ENCODE data around the gene CHST14.

CHST14 gene, protein sequence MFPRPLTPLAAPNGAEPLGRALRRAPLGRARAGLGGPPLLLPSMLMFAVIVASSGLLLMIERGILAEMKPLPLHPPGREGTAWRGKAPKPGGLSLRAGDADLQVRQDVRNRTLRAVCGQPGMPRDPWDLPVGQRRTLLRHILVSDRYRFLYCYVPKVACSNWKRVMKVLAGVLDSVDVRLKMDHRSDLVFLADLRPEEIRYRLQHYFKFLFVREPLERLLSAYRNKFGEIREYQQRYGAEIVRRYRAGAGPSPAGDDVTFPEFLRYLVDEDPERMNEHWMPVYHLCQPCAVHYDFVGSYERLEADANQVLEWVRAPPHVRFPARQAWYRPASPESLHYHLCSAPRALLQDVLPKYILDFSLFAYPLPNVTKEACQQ

DNA sequence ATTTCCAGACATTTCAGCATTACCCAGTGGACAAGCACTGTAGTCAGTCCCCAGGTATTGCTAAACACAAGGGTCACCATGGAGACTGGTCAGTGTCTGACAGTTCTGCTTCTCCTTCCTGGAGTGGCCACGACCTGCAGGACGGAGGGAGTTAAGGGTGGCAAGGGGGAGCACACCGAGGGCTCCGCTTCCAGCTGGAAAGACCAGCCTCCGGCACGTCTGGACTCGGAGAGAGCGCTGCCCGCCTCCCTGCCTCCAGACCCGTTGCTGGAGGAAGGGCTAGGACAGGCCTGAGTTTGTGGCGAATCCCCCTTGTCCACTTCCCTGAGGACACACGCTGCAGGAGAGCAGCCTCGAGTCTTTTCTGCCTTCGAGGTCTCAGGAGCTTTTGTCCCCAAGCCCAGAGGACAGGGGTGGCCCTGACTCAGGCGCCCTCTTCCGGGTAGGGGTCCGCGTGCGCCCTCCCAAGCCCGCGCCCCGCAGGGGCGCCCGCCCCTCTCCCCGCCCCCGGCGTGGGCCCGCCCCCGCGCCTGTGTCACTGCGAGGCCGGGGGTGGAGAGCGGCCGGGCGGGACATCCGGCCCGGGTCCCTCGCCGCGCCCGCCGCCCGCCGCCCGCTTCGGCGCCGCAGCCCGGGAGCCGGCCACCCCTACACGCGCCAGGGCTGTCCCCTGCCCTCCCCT lies at the start of gene CHST14:
Gene CHST14 (plus strand): TSS at position 562 of the 682 bp plus-strand sequence. CDS start 230 bp downstream, outside the sequence.
- DNase-seq (ENCODE audit: low read depth) = peak; percentile 49

DNA sequence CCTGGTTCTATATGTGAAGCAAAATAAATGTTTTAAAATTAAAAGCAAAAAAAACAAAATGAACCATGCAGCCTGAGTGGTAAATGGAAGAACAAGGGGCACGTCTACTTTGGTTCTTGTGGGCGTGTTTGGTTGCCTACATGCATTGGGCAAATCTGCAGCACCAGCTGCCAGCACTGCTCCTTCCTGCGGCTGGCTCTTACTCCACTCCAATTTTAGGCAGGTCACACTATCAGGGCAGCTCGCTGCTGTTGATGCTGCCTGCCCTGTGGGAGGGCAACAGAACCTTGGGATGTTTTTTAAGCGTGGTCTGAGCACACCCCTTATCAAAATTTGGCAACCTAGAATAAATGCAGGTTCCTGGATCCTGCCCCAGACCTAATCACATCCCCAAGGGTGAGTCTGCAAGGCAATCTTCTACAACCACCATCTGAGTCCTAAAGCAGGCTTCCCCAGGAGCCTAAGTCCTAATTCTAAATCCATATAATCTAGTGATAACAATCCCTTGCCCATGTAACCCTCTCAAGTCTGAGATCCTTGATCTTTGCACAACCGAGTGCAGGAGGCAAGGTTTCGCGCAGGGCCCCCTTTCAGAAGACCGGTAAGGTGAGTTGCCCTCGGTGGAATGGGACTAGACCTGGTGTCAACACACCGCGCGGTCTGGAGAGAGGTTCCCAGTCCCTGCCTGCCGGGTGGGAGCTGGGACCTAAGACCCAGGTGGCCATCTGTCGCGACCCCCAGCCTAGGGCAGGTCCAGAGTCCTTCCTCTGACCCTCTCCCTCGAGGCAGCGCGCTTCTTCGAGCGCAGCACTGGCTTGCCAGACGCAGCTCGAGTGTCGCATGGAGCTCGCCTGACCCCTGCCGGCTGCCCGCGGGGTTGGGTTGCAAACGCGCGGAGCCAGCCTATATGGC lies 49.3 kb upstream of the CHST14 start:
- DNase-seq (ENCODE audit: low read depth) = peak; percentile 79

DNA sequence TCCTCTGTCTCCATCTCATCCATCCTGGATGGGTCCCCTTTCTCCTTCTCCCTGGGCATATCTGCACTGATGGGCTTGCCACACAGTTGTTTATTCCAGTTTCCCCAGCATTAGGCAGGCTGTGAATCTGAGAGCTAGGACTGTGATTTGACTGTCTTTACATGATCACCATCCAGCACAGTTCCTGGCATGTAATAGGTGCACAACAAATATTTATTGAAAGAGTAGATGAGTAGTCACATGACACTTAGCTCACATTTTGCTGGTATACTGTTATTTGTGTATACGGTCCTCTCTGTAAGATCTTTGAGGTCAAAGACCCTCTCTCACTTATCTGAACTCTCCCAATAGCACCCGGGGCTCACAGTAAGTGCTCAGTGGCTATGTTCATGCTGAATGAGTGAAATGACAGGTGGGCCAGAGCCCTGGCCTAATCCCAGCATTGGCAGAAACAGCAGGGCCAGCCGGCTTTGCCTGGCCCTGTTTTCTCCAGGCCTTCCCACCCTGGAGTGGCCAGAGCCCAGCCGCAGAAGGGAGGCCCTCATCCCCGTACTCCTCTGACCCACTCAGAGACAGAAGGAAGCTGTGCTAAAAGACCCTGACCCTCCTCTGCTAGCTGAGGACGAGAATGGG lies 46.2 kb upstream of the CHST14 start:
- DNase-seq (ENCODE audit: low read depth) = no peak

DNA sequence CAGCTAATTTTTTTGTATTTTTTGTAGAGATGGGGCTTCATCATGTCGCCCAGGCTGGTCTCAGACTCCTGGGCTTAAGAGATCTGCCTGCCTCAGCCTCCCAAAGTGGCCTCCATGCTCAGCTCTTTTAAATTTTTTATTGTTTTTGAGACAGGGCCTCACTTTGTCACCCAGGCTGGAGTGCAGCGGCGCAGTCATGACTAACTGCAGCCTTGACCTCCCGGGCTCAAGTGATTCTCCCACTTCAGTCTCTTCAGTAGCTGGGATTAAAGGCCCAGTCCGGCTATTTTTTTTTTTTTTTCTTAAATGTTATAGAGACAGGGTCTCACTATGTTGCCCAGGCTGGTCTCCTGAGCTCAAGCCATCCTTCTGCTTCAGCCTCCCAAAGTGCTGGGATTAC lies 45.1 kb upstream of the CHST14 start:
- DNase-seq (ENCODE audit: low read depth) = no peak

DNA sequence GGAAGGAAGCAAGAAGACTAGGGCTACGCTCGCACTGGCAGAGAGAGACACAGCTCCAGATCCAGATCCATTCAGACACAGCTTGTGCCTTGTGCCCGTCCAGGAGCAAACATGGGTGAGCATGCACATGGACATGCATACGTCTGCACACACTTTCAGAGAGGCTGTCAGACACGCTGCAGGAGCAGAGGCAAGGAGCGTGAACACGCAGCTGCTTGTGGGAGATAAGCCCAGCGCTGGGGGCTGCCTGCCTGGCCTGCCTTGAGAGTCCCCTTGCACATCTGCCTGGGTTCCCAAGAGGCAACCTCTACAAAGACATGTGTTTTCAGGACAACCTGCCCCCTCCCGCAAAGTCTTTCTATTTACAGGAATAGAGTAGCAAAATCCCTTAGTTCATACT lies 43.6 kb upstream of the CHST14 start:
- DNase-seq (ENCODE audit: low read depth) = no peak

DNA sequence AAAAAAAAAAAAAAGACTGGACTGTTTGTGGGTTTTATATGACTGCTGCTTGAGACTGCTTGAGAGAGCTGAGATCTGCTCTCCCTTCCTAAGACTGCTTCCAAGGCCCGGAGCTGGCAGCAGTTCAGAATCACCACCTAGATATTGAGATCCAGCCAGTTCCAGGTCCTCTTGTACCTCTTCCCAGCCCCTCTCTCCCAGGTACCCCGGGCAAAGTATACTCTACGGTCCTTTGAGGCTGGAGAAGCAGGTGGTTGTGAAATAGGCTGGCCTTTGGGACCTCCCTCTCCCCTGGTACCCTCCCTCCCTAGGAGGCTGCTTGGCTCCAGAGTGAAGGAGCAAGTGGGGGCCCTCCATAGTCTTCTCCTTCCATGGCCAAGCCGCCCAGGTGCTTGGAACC lies 42.6 kb upstream of the CHST14 start:
- no peak for DNase-seq (ENCODE audit: low read depth)

DNA sequence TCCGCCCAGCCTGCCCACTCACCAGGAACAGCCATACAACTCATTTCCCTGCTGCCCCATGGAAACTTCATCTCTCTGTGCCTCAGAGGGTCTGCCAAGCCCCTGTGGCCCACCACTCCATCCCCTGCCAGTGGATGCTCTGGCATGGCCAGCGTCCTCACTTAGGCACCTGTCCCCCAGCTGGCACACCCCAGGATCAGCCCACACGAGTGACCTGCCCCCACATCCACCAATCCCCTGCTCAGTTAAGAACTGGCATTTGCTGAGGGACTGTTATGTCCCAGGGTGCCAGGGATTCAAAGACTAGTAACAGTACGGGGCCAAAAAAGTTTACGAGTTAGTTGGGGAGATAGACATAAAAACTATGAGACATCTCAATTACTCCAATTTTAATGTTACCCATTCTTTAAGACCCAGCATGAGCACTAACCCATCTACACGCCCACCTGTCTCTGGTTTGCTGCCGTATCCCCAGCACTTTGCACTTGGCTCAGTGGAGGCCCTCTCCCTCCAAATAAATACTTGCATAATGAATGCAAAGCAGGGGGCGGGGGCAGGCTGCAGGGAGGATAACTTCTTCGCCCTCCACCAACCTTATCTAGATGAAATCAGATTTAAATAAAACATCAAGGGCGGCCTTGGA lies 41.6 kb upstream of the CHST14 start:
- DNase-seq (ENCODE audit: low read depth) = no peak

DNA sequence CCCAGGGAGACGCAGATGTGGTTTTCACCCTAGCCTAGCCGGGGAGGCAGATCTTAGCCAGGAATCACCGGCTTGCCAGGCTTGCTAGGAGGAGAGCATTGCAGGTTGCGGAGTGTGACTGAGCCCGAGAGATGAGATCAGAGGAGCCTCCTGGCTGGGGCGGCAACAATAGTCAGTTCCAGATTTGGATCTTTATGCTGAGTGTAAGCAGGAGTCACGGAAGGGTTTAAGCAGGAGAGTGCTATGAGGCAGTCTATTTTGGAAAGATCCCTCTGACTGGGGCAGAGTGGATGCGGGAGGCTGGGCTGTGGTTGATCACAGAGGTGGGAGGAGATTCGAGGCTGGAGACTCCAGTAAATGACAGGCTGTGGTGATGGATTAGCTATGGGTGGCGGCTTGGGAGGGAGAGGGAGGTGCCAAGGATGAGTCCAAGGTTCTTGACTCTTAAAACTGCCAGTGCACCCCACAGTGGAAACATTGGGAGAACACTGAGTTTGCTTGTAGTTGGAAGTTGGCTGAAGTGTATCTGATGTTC lies 40.4 kb upstream of the CHST14 start:
- no peak for DNase-seq (ENCODE audit: low read depth)

DNA sequence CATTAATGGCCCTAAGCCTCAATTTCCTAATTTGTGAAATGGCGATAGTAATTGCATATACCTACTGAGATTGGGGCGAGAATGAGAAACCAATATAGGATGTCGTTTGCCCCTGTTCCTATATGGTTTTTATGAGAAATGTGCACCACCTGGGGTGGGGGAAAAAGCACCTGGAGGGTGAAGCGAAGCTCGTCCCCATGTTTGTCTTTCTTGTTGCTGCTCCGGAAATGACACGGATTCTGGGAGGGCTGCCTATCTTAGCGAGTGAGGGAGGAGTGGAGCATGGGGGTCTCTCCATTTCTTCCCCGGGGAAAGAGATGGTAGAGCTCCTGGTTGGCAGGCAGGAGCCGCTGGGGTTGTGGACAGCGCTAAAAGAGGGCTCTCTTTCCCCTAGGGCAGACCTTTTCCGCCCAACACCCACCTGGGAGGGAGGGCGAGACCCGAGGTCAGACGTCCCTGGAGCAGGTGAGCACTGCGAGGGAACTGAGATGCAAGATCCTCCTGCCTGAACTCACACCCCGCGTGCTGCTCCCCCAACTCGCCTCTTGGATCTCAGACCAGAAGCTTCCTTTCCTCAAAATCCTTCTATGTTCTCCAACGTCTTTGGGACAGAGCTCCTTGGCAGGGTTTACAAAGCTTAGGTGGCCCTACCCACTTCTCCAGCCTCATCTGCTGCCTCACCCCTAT lies 35.6 kb upstream of the CHST14 start:
- no peak for DNase-seq (ENCODE audit: low read depth)

DNA sequence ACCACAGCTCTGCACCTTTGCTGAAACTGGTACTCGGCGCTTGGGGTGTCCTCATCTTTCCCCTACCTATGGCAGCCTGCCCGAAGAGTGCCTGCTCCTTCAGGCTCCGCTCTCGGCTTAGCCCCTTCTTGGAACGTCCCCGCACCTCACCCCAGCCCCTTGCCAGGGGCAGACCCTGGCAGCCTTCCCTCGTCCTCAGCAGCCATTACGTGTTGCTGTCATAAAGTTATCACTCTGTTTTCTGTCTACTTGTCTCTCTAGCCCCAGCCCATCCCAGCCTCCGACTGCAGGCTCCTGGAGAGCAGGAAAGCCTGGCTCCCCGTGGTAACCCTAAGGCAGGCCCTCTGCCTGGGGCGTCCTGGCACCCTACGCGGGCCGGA lies 35.1 kb upstream of the CHST14 start:
- DNase-seq (ENCODE audit: low read depth) = no peak

DNA sequence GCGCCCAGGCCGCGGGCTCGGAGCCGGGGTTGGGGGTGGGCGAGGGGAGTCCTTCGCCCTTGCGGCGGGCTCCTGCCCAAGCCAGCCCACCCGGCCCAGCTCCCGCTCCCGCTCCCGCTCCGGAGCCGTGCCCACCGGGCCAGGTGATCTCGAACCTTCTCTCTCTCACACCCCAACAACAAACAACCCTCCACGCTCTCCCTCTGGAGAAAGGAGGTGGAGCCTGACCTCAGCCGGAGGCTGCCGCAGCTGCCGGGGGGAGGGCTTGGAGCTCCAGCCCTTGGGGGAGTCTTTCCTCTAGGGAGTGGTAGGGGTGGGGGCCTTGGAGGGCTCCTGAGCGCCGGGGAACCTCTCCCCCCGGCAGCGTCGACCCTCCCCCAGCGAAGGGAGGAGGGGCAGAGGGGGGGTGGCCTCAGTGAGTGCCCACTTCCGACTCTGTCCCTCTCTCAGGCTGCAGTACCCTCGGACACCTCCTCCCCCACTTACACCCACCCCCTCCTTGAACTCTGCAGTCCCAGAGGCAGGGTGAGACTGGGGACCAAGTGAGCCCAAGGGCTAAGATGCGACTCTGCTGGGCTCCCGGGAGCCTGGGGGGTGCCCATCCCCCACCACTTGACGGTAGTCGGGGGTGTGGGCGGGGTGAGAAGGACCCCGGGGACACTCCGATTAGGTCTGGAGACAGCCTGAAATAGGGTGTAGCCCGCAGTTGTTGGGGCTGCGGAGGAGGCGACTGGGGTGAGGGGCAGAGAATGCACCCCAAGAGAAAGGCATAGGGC lies 34.5 kb upstream of the CHST14 start:
- DNase-seq (ENCODE audit: low read depth) = no peak

DNA sequence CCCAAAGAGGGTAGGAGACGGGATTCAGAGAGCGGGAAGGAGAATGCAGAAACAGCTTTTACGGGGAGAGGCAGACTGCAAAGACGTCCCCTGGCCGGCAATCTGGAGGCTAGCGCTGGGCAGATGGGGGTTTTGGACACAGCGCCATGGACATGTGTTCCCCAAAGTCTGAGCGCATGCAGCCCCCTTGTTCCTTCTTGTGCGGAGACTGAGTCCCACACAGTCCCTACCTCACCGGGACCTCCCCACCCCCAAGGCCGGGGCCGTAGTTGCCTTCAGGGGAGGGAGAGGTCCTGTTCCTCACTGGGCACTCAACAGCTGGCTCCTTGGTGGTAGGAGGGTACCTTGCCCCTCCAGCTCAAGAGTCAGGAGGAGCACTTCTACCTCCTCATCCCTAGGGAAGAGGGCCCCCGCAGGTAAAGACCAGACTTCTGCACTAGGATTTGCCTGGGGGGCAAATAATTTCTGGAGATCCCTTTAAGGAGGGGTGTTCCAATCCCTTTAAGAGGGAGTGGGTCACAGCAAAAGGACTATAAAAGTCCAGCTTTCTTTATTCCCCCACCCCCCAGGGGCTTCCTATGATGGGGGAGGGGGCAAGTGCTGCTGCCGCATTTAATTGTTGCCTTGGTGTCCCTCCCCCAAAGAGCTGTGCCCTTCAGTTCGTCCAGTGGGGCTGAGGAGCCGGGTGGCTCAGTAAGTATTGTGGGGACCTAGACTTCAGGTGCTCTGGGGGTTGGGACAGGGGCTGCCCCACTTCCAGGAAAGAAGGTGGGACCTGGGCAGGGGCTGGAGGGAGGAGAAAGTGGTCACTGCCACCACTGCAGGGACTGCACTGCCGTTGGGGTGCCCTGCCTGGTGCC lies 33.7 kb upstream of the CHST14 start:
- DNase-seq (ENCODE audit: low read depth) = no peak

DNA sequence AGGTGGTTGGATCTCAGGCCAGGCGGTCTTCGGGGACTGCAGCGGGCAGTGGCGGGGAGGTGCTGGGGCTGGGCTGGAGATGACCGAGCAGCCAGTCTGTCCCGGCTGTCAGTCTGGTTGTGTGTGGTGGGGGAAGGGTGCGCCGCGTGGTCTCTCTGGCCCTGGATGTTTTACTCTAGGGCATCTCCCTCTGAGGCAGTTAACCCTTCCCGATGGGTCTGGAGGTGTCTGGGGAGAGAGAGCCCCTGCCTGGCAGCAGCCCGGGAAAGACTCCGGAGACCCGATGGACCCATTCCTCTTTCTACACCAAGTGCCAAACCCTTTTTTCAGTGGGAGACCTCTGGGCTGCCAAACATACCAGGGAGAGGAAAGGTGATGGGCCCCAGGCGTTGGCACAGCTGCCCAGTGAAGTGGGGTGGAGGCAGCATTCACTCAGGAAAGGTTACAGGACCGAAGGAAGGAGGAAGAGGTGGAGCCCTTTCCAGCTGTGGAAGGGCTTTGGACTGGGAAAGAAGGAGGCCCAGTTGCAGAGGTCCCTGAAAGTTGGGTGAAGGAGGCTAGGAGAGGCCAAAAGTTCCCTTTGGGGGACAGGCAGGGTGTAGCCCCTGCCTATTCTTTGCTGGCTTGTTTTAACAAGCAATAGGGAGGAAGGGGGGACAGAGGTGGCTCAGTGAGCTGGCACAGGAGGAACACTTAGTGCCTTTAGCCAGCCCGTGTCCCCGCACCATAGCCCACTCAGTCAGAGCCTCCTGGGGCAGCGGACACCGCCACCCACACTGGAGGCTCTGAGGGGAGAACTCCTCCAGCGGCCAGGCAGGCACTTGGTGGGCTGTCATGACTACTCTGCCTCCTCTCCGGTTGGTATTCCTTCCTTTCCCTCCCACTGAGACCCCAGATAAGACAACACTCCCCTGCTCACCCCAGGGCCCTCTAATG lies 32.8 kb upstream of the CHST14 start:
- no peak for DNase-seq (ENCODE audit: low read depth)

DNA sequence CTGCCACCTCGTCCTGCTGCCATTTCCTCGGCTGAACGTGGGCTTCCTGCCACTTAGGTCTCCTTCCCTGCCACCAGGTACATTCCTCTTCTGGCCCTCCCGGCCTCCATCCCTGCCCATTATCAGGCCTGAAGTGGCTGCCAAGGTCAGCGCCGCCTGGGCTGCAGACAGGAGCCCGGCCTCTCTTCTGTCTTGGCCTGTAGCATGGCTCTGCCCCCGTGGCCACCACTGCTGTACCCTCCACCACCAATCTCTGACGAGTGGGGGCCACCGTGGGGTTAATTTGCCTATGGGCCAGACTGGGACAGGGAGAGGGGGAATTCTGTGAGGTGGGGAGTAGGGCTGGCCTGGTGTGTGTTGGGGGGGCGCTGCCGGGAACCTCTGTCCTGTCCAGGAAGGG lies 32.1 kb upstream of the CHST14 start:
- no peak for DNase-seq (ENCODE audit: low read depth)

DNA sequence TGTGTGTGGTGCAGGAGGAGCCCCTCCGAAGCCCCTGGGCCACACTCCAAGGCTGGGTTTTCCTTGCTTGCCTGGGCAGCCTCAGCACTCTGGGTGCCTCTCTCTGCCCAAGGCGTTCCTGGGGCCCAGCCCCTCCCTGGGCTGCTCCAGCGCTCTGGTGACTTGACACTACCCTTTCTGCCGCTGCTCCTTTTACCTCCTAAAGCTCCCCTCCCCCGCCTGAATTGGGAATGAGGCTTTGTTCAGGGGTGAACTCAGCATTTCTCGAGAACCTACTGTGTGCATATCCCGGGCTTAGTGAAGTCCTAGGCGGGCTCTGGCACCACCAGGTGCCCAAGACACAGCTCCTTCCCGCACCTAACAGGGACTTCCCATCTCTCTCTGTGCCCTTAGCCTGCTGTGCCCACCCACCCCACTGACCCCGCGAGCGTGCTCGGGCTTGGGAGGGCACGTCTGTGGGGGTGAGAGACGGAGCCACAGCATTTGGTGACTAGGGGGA lies 31.3 kb upstream of the CHST14 start:
- no peak for DNase-seq (ENCODE audit: low read depth)

DNA sequence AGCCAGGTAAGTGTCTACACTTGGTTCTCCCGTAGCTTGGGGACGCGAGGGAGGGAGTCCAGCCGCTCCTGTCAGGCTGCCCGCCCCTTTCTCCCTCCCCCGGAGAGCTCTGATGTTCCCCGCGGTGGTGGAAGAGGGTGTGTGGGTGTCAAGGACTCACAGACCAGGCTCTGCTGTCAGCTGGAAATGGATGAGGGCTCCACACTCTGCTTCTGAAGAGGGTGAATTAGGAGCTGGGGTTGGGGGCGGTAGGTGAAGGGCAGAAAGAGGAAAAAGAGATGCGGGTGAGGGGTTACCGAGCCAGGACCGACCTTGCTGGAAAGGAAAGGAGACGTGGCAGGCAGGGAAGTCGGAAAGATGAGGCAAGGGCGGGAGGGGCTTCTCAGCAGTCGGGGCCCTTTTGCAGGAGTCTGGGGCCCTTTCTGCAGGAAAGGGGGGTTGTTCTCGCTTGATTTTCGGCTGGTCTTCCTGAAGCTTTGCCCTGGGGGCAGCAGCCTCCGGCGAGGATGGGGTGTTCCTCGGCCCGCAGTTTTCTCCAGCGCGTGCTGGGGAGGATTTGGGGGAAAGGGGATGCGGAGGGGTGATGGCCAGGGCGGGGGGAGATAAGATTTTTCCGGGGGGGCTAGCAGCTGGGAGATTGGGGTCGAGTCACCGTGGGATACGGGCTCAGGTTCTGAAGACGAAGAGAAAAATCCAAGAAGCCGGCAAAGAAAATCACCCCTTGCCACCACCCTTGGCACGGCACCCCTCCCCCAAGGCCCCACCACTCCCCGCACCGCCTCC lies 30.6 kb upstream of the CHST14 start:
- no peak for DNase-seq (ENCODE audit: low read depth)

Measured in activated T-cell treated with anti-CD3 and anti-CD28 coated beads for 48 hours (primary cell).